Measurements from ENCODE around the gene LARGE2.

- TF ChIP-seq CTCF (IDR thresholded peaks at IDR 0.05) (no peak), POLR2AphosphoS5 (IDR thresholded peaks at IDR 0.05) (no peak)
Measured at GRCh38 chr11:45913942-45914635, 8.4 kb upstream of the LARGE2 start.

All from gastroesophageal sphincter (tissue), 3 donors.